Natural killer cell (primary cell): Measurements from ENCODE around the gene GPSM1. TPM values are rescaled to one million over a fixed set of nuclear protein-coding genes. Genes with fewer than 3 reads are reported as not detected.
A peak's percentile ranks its signal among the peaks of the same experiment; 100 is the strongest.

Experiments used
- ATAC-seq, 3 donors: fragments of 150-1000 bp in 2 of 3; fragments of 200-7000 bp in 1 of 3; cut with Tn5 transposase; 1 replicate in 1 of 3; 2 replicates in 2 of 3; pipeline ENCODE4 v1.10.0; 2021; ENCODE audit warnings: mild to moderate bottlenecking in 2 of 3, moderate library complexity in 2 of 3
- DNase-seq, 2 donors: peaks; one replicate each; pipeline versions ENCODE4 v3.0.0 to v3.0.0-alpha.2; 2013 to 2021; ENCODE audit warnings: mixed read lengths in 1 of 2
- H3K27ac ChIP-seq: one replicate; pipeline ENCODE4 v1.5.1; 2013; ENCODE audit warnings: mild to moderate bottlenecking, low read length
- H3K27me3 ChIP-seq: one replicate; pipeline ENCODE4 v1.6.1; 2013; ENCODE audit warnings: low read length; ENCODE audit not compliant: control insufficient read depth, insufficient read depth
- H3K36me3 ChIP-seq: one replicate; pipeline ENCODE4 v1.6.1; 2013; ENCODE audit warnings: low read length; ENCODE audit not compliant: control insufficient read depth, insufficient read depth
- H3K4me1 ChIP-seq: one replicate; pipeline ENCODE4 v1.6.1; 2013; ENCODE audit warnings: low read length; ENCODE audit not compliant: control insufficient read depth, insufficient read depth
- H3K4me3 ChIP-seq: one replicate; pipeline ENCODE4 v1.5.1; 2013; ENCODE audit warnings: low read length
- H3K9me3 ChIP-seq: one replicate; pipeline ENCODE4 v1.6.1; 2013; ENCODE audit warnings: low read length; ENCODE audit not compliant: control insufficient read depth, insufficient read depth
- H3K27ac Mint-ChIP-seq, 2 donors: one replicate each; pipeline ENCODE4 v1.8.0; 2022; ENCODE audit warnings: mild to moderate bottlenecking in 2 of 2, mixed read lengths in 2 of 2, moderate library complexity in 1 of 2
- H3K27me3 Mint-ChIP-seq, 2 donors: one replicate each; pipeline ENCODE4 v1.8.0; 2022; ENCODE audit warnings: low read depth in 2 of 2, mixed read lengths in 2 of 2
- H3K36me3 Mint-ChIP-seq: one replicate; pipeline ENCODE4 v1.8.0; 2022; ENCODE audit warnings: mixed read lengths
- H3K4me1 Mint-ChIP-seq, 2 donors: one replicate each; pipeline ENCODE4 v1.8.0; 2022; ENCODE audit warnings: mixed read lengths in 2 of 2
- H3K4me3 Mint-ChIP-seq: one replicate; pipeline ENCODE4 v1.8.0; 2022; ENCODE audit warnings: mild to moderate bottlenecking, moderate library complexity, mixed read lengths
- H3K9me3 Mint-ChIP-seq, 2 donors: one replicate each; pipeline ENCODE4 v1.8.0; 2022; ENCODE audit warnings: mixed read lengths in 2 of 2
- WGBS: methylation state at CpG from one replicate; pipeline ENCODE4 v1.1.7; 2013; ENCODE audit warnings: missing lambda C conversion rate; ENCODE audit not compliant: insufficient coverage; 5-methylcytosine and 5-hydroxymethylcytosine counted together
- intact Hi-C: fragments of 100-400 bp; cut with micrococcal nuclease; formaldehyde crosslinking; loops from one replicate; pipeline ENCODE4 v1.14.2; 2022
- total RNA-seq, 4 donors: library from RNA; stranded (reverse); fragments of 120-200 nt in 1 of 4; gene quantifications; one replicate each; pipeline versions ENCODE4 v1.2.3 to v1.2.4, GENCODE V29; 2013 to 2022
- TF ChIP-seq, protein P1 (sequence below): fragments of 200-600 bp; IDR thresholded peaks from one replicate; pipeline ENCODE4 v1.8.0; 2022; ENCODE audit warnings: antibody characterized with exemption

Gene GPSM1
- total RNA-seq, 3 donors from 2014 or later (not counting 1 experiment from before 2014, with no cell fraction given), result 2.6 to 4.2 (median 3.4) TPM

DNA sequence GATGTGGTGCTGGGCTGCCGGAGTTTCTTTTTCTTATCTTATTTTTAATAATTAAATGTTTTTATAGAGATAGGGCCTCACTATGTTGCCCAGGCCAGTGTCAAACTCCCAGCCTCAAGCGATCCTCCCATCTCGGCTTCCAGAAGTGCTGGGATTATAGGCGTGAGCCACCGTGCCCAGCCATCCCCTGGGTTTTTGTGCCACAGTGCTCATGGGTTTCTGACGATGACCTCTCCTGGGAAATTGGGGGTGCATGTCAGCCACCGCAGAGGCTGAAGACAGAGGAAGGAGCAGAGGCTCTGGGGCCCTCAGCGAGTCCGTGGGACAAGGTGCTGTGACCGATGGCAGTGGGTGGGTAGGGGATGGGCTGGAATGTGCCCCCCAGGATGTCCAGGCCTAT lies 14.4 kb downstream of the GPSM1 start:
- Histone ChIP-seq H3K9me3 (no peaks in the 10 kb centered on the region), H3K4me1 (peaks cover 7% of the 10 kb centered on the region), H3K36me3 (no peaks in the 10 kb centered on the region), H3K27me3 (no peaks in the 10 kb centered on the region), H3K4me3 (no peak overlapping the region), H3K27ac (no peak overlapping the region)
- TF ChIP-seq, protein P1, sequence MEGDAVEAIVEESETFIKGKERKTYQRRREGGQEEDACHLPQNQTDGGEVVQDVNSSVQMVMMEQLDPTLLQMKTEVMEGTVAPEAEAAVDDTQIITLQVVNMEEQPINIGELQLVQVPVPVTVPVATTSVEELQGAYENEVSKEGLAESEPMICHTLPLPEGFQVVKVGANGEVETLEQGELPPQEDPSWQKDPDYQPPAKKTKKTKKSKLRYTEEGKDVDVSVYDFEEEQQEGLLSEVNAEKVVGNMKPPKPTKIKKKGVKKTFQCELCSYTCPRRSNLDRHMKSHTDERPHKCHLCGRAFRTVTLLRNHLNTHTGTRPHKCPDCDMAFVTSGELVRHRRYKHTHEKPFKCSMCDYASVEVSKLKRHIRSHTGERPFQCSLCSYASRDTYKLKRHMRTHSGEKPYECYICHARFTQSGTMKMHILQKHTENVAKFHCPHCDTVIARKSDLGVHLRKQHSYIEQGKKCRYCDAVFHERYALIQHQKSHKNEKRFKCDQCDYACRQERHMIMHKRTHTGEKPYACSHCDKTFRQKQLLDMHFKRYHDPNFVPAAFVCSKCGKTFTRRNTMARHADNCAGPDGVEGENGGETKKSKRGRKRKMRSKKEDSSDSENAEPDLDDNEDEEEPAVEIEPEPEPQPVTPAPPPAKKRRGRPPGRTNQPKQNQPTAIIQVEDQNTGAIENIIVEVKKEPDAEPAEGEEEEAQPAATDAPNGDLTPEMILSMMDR, result no peak
- no peaks in the 10 kb centered on the region for H3K36me3 Mint-ChIP-seq
- H3K9me3 Mint-ChIP-seq, result no peaks in the 10 kb centered on the region
- ATAC-seq (no peak), DNase-seq (no peak)
- no peak overlapping the region for H3K4me3 Mint-ChIP-seq
- 94% methylated on average over 9 of the region's 10 CpGs for WGBS
- H3K27ac Mint-ChIP-seq, result no peak overlapping the region
- H3K27me3 Mint-ChIP-seq, result no peaks in the 10 kb centered on the region
- intact Hi-C loops, result no loop called here
- peaks cover 0 to 7% of the 10 kb centered on the region in 2 donors for H3K4me1 Mint-ChIP-seq

DNA sequence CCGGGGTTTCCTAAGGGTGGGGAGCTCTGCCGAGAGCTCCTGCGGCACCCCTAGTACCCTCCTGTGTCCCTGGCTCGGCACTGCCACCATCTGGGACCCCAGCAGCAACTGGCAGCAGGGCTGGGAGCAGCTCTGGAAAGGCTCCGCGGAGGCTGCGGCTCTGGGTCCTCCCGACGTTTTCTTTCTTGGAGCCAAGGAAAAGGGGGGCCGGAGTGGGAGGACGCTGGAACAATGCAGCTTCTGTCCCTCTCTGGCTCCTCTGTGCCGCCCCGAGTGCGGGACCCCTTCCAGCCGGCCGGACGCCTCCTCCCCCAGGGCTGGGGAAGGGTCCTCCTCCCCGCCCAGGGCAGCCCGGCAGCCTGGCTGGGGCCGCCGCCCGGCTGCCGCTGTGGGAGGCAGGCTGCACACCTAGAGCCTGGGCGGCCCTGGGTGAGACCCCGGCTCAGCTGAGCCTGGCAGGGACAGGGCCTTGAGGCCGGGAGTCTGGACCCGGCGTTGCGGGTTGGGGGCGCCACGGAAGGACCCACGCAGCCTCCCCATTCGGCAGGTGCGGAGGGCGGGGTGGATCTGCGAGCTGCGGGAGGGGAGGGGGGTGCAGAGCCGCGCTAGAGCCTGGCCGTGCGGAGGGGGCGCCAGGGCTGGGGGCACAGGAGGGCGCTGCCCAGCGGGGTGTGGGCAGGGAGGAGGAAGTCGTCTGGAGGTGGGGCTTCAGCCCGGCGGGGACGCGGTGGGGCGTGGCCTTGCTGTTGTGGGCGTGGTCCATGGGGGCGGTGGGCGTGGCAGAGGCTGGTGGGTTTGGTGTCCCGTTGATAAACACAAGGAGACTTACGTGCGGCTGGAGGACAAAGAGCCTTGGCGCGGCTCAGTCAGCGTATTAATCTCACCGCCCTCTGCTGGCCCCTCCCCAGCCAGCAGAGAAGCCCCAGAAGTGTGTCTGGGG lies 15.1 kb downstream of the GPSM1 start:
- no peaks in the 10 kb centered on the region for H3K27me3 ChIP-seq
- no peak overlapping the region for H3K4me3 Mint-ChIP-seq
- peaks cover 0 to 7% of the 10 kb centered on the region in 2 donors for H3K4me1 Mint-ChIP-seq
- peak; percentile 46 to 63 for DNase-seq
- TF ChIP-seq, protein P1, result no peak
- no peak overlapping the region for H3K27ac ChIP-seq
- no peak overlapping the region for H3K4me3 ChIP-seq
- no peaks in the 10 kb centered on the region for H3K27me3 Mint-ChIP-seq
- H3K9me3 Mint-ChIP-seq, result no peaks in the 10 kb centered on the region
- WGBS, result 52% methylated on average over 60 of the region's 60 CpGs
- intact Hi-C loops, result no loop called here
- H3K36me3 ChIP-seq, result no peaks in the 10 kb centered on the region
- ATAC-seq, result peak; percentile 75 to 84 (median 81)
- peaks cover 7% of the 10 kb centered on the region for H3K4me1 ChIP-seq
- no peak overlapping the region for H3K27ac Mint-ChIP-seq
- no peaks in the 10 kb centered on the region for H3K36me3 Mint-ChIP-seq
- no peaks in the 10 kb centered on the region for H3K9me3 ChIP-seq

DNA sequence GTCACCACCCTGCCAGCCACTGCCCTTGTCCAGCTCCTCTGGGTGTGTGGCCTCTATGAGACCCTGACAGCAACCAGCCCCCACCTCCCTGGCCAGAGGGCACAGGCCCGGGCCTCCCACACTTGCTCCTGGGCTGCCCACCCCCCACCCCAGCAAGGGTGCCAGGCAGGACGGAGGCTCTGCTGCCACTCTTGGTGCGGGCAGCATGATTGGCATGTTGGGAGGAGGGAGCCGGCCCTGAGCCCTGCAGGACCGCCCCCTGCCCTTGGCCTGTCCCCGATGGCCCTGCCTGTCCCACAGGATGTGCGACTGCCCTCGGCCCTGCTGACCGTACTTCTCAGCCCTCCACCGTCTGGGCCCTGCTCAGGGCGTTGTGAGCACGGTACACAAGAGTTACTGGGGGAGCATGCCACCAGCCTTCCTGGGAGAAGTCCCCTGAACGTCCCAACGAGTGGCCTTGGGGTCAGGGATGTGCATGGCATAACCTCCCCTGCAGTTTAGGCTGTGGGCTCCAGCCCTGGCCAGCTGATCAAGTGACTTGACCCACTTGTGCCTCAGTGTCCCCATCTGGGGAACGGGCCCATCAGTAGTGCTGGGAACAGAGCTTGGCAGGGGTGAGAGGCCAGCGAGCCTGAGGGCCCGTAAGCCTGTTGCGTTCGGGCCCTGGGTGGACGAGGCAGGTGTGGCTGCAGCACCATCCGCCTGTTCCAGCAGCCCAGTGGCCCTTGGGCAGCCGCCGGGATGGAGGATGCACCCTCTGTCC lies 16.0 kb downstream of the GPSM1 start:
- no peaks in the 10 kb centered on the region for H3K36me3 ChIP-seq
- no peak overlapping the region for H3K27ac Mint-ChIP-seq
- intact Hi-C loops, result no loop called here
- TF ChIP-seq, protein P1, result no peak
- H3K4me3 ChIP-seq, result no peak overlapping the region
- no peak overlapping the region for H3K4me3 Mint-ChIP-seq
- DNase-seq (no peak), ATAC-seq (no peak)
- no peaks in the 10 kb centered on the region for H3K27me3 Mint-ChIP-seq
- no peak overlapping the region for H3K27ac ChIP-seq
- no peaks in the 10 kb centered on the region for H3K27me3 ChIP-seq
- peaks cover 0 to 7% of the 10 kb centered on the region in 2 donors for H3K4me1 Mint-ChIP-seq
- no peaks in the 10 kb centered on the region for H3K9me3 Mint-ChIP-seq
- no peaks in the 10 kb centered on the region for H3K9me3 ChIP-seq
- no peaks in the 10 kb centered on the region for H3K36me3 Mint-ChIP-seq
- peaks cover 7% of the 10 kb centered on the region for H3K4me1 ChIP-seq
- 91% methylated on average over 22 of the region's 23 CpGs for WGBS
